ES-I3 (cell line): ENCODE data around the gene CUL1.

Experiments used
- H3K36me3 ChIP-seq: 2 replicates; pipeline ENCODE4 v1.6.1; 2013; ENCODE audit warnings: mild to moderate bottlenecking, low read length, control low read depth, moderate library complexity; ENCODE audit not compliant: insufficient read depth
- H3K4me1 ChIP-seq: 2 replicates; pipeline ENCODE4 v1.6.1; 2013; ENCODE audit warnings: mild to moderate bottlenecking, control low read depth, low read length; ENCODE audit not compliant: insufficient read depth
- H3K9ac ChIP-seq: 2 replicates; pipeline ENCODE4 v1.6.1; 2013; ENCODE audit warnings: low read depth, mild to moderate bottlenecking, low read length, moderate library complexity
- H3K9me3 ChIP-seq: 2 replicates; pipeline ENCODE4 v1.6.1; 2013; ENCODE audit warnings: mild to moderate bottlenecking, low read length, moderate library complexity; ENCODE audit not compliant: control insufficient read depth, insufficient read depth

Gene CUL1

DNA sequence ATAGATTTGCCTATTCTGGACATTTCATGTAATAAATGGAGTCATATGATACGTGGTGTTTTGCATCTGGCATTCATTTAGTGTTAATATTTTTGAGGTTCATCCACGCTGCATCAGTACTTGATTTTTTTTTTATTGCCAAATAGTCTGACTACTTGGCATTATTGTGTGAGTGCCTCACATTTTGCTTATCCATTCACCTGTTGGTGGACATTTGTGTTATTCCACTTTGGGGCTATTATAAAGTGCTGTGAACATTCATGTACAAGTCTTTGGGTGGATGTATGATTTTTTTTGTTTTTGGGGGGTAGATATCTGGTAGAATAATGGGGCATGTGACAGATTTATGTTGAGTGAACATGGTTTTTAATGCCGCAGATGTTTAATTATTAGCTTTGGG lies 19.7 kb downstream of the CUL1 start:
- Histone ChIP-seq H3K36me3 (no peaks in the 10 kb centered on the region), H3K4me1 (peaks cover 3% of the 10 kb centered on the region; the same call in 1 of the 2 replicates)

DNA sequence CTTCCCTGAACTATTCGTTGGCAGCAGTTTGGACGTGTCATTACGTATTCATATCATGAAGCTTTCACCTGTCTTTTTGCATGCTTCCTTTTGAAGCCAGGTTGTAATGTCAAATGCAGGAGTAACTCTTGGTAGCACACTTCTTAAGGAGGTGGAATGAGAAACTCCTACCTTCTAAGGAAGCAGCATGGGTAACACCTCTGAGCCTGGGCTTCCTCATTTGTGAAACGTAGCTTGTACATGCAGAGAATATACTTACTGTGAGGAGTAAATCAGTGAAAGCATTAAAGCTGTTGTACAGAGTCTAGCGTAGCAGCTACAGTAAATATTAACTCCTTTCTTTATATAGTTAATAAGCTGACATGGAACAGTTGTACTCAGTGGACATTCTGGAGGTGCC lies 21.1 kb downstream of the CUL1 start:
- Histone ChIP-seq H3K9ac (no peak overlapping the region), H3K36me3 (no peaks in the 10 kb centered on the region), H3K4me1 (peaks cover 3% of the 10 kb centered on the region; the same call in 1 of the 2 replicates), H3K9me3 (no peaks in the 10 kb centered on the region)

More for the DNA sequence above, 19.7 kb downstream of the CUL1 start:
- Histone ChIP-seq H3K9ac (no peak overlapping the region), H3K9me3 (no peaks in the 10 kb centered on the region)

DNA sequence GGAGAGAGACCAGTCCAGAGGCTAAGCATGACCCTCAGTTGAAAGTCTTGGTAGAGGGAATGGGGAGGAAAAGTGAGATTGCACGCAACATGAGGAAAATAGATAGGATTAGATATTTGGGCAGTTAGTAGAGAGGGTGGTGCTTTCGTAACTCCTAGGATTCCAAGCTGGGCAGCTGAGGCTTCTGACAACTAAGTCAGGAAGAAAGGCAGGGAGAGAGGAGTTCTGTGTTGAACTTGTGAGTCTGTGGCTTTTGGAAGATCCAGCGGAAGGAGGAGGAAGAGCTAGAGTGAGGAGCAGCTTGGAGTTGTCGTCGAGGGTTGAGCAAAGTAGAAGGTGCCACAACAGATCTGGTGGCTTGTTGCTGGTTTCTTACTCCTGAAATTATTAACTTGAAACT lies 21.8 kb downstream of the CUL1 start:
- Histone ChIP-seq H3K9me3 (no peaks in the 10 kb centered on the region), H3K36me3 (no peaks in the 10 kb centered on the region), H3K4me1 (peaks cover 3% of the 10 kb centered on the region; the same call in 1 of the 2 replicates), H3K9ac (no peak overlapping the region)

DNA sequence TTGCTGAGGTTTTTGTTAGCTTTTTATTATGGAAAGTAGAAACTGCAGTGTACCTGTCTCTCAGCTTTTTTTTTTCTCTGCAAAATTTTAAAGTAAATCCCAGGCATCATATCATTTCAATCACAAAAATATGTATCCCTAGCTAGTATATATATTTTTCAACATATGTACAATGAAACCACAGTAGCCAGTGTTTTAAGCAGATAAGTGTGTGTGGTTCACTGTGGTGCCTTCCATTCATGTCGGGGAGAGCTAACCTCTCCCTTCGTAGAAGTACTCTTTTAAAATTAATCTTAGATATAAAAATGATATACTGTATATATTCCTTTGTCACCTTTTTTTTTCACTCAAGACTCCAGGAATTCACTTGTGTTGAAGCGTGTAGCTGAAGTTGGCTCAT lies 22.7 kb downstream of the CUL1 start:
- Histone ChIP-seq H3K4me1 (peaks cover 3% of the 10 kb centered on the region; the same call in 1 of the 2 replicates), H3K9me3 (no peaks in the 10 kb centered on the region), H3K9ac (no peak overlapping the region), H3K36me3 (no peaks in the 10 kb centered on the region)

DNA sequence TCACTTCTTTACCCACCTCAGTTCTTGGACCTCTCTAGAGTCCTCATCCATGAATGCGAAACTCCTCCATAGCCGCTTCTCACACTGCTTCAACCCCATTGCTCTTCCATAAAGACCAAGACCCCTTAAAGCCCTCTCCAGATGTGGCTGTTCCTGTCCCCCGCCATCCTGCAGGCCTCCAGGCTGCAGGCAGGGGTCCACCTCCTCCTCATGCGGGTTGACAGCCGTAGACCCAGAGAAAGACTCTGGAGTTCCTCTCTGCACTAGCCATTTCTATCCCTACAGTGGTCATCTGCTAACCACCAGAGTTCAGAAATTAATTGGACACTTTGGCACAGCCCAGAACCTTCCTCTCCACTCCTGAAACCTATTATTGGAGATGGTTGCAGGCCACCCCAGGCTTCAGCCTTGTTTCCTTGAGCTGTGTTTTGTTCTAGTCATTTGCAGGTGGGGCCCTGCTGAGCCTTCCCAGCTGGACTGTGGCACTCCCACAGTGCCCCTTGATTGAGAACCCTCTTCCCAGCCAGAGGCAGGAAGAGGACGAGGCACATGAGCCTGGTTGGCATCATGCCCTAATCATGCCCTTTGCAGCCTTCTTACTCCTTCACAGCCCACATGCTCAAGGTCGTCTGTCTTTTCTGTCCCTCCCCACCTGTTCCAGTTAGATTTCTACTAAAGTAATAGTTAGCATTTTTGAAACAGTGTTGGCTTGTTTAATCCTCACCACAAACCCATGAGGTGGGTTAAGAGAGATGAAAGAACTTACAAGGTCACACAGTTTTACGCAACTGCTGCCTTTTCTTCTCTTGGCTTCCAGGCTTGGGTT lies 23.9 kb downstream of the CUL1 start:
- peaks cover 4% of the 10 kb centered on the region; the same call in 1 of the 2 replicates for H3K4me1 ChIP-seq
- H3K9ac ChIP-seq: no peak overlapping the region
- H3K9me3 ChIP-seq: no peaks in the 10 kb centered on the region
- H3K36me3 ChIP-seq: no peaks in the 10 kb centered on the region

DNA sequence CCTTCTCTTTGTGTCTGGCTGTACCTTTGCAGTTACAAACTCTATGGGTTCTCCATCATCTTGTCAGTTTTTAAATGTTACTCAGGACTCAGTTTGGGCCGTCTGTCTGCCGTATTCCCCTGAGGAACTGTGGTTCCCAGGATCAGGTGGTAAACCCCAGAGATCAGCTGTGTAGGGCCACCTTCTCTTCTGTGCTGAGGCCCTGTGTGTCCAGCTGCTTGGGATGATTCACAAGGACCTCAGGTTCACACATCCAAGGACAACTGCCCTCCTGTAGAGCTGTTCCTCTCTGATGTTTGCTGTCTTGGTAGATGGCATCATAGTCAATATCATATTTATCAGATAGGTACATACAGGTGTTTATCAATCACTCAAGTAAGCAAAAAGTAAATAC lies 24.5 kb downstream of the CUL1 start:
- Histone ChIP-seq H3K36me3 (no peaks in the 10 kb centered on the region), H3K9ac (no peak overlapping the region), H3K9me3 (no peaks in the 10 kb centered on the region), H3K4me1 (peaks cover 8% of the 10 kb centered on the region; the same call in 1 of the 2 replicates)

DNA sequence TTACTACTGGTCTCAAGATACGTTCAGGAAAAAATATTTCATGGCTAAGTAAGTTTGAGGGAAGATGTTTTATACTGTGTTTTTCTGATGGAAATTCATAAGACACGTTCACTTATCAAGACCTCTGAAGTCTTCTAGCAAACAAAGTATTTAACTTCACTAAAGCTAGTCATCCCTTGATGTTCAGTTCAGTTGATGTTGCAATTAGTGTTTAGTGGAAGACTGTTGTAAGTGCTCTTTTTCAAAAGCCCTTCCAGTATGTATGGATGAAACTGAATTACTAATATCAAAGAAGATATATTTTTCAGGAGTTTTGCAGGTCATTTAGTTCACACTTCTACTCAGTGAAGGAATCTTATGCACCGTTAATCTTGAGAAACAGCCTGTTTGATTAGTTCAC lies 25.1 kb downstream of the CUL1 start:
- H3K36me3 ChIP-seq: no peaks in the 10 kb centered on the region
- no peak overlapping the region for H3K9ac ChIP-seq
- no peaks in the 10 kb centered on the region for H3K9me3 ChIP-seq
- H3K4me1 ChIP-seq: peaks cover 8% of the 10 kb centered on the region; the same call in 1 of the 2 replicates

DNA sequence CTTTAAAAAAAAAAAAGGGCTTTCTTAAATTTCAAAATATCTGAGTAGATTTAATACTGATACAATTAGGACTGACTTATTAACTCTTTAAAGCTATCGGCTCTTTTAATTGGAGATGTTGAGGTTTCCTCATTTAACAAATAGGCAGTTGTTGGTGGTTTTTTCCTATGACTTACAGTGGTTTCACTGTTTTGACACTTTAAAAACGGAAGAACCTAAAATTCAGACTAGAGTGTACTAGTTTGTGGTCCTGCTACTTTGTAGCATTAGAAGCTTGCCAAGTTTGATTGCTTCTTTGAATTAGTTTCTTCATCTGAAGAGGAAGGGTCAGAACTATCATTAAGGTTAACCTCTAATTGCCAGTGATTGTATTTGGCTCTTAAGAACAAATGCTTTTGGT lies 27.7 kb downstream of the CUL1 start:
- H3K9me3 ChIP-seq: no peaks in the 10 kb centered on the region
- H3K4me1 ChIP-seq: 0 out of 2 replicates have a peak, but pooled peaks cover 4% of the 10 kb centered on the region
- peaks cover 6% of the 10 kb centered on the region; the same call in 1 of the 2 replicates for H3K36me3 ChIP-seq
- H3K9ac ChIP-seq: no peak overlapping the region

DNA sequence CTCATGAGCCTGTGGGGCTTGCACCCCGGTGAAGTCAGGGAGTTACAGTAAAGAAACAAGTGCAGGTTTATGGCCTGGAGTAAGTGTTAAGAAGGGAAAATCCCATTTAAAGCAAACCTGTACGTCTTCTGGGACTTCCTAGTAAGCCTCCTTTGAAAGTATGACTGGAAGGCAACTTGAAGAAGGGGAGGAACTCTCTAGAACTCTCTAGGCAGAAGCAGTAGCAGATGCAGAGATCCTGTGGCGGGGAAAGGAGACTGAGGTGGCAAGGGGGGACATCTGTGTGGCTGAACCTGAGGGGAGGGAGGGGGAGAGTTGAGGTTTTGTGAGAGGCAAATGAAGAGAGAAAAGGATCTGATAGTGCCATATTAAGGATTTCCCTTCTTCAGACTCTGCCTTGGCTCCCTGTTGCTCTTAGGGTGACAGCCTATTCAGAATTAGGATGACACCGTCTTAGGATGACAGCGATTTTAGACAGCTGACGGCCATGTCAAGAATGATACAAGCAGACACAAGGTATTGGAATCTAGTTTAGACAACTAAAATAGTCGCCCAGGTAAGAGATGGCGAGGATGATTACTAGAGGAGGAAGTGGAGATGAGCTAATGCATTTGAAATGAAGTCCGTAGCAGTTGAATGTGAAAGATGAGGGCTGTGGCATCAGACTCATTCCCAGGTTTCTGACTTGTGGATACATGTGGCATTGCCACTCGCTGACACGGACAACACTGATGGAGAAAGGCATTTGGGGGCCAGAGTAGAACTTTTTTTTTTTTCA lies 29.0 kb downstream of the CUL1 start:
- Histone ChIP-seq H3K36me3 (peaks cover 13% of the 10 kb centered on the region), H3K9me3 (no peaks in the 10 kb centered on the region), H3K4me1 (0 out of 2 replicates have a peak, but pooled peaks cover 4% of the 10 kb centered on the region), H3K9ac (no peak overlapping the region)

DNA sequence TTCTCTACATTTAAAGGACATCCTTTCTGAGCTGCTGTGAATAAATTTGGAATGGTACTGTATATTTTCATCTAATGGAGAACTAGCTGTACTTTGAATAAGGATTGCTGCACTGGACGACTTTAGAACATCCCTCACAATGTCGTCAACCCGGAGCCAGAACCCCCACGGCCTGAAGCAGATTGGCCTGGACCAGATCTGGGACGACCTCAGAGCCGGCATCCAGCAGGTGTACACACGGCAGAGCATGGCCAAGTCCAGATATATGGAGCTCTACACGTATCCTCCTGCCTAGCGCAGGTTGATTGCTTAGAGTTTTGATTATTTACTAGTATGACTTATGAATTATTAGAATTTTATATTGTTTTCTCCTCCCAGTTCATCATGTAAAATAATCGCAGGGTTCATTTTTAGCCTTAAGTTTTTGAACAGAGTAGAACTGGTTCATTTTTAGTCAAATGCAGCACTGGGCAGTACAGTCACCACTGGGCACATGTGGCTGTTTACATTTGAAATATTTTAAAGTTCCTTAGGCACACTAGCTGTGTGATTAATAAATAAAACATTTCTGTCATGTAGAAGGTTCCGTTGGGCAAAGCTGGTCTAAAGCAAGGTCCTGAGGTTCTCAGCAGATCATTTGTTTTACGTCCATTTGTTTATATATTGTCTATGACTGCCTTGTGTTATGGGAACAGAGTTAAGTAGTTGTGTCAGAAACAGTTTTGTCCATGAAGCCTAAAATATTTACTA lies 31.5 kb downstream of the CUL1 start:
- Histone ChIP-seq H3K4me1 (0 out of 2 replicates have a peak, but pooled peaks cover 4% of the 10 kb centered on the region), H3K36me3 (peaks cover 17% of the 10 kb centered on the region), H3K9ac (no peak overlapping the region), H3K9me3 (no peaks in the 10 kb centered on the region)

DNA sequence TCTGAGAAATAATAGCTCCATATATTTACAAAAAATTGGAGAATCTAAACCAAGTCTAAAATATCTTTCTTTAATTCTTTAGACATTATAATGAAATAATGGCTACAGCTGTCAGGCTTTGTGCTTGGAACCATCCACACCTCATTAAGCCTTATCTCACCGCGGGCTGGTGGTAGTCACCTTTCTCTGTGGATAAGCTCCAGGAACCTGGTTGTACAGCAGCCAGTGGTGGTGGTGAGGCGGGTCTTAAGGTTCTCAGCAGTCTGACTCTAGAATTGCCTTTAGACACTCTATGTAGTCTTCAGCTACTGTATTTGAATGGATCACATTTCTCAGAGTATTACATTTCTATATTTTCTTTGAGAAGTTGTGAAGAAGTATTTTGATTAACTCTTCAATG lies 34.2 kb downstream of the CUL1 start:
- H3K36me3 ChIP-seq: peaks cover 19% of the 10 kb centered on the region
- H3K9me3 ChIP-seq: no peaks in the 10 kb centered on the region
- H3K9ac ChIP-seq: no peak overlapping the region
- 0 out of 2 replicates have a peak, but pooled peaks cover 1% of the 10 kb centered on the region for H3K4me1 ChIP-seq

DNA sequence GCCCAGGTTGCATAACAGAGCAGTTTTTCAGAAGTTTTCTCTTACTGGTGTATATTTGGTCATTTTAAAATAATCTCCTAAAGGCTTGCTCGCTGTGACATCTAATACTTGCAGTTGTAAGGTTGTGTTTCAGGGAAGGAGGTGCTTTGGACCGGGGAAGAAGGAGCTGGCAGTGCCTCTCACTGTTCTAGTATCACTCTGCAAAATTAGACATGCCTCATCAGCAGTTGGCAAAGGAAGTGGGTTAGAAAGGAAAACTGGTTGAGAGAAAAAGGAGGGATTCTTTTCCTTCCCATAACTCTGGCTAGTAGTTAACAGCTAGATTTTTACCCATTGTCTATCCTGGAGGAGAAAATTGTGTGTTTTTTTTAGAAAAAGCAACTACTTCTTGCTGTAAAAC lies 34.8 kb downstream of the CUL1 start:
- Histone ChIP-seq H3K36me3 (peaks cover 19% of the 10 kb centered on the region), H3K9ac (no peak overlapping the region), H3K4me1 (no peaks in the 10 kb centered on the region), H3K9me3 (no peaks in the 10 kb centered on the region)

DNA sequence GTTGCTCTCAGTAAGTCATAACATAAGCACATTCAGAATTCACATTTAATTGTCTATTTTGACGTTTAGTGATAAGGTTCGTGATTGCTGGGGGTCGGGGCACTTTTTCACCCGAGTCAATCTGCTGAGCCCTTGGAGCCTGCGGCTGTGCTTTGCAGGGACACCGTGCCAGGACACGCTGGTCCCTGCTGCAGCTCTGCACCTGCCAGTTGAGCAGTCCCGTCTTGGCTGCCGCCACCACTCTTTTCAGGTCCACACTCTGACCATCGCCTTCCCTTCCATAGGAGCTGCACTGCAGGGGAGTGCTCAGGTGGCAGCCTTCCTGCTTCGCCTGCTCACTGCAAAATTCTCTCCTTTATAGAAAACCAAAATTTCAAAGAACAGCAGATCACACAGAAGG lies 36.4 kb downstream of the CUL1 start:
- Histone ChIP-seq H3K36me3 (peaks cover 19% of the 10 kb centered on the region), H3K9ac (no peak overlapping the region), H3K9me3 (no peaks in the 10 kb centered on the region), H3K4me1 (no peaks in the 10 kb centered on the region)

DNA sequence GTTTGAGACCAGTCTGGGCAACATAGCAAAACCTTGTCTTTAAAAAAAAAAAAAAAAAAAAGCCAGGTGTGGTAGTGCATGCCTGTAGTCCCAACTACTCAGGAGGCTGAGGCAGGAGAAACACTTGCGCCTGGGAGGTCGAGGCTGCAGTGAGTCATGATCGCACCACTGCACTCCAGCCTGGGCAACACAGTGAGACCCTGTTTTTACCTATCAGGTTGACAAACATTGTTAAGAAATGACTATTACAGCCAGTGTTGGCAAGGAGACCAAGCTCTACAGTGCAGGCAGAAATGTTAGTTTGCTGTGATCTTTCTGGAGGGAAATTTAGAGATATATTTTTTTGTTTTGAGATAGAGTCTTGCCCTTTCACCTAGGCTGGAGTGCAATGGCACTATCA lies 37.3 kb downstream of the CUL1 start:
- no peak overlapping the region for H3K9ac ChIP-seq
- 0 out of 2 replicates have a peak, but pooled peaks cover 4% of the 10 kb centered on the region for H3K9me3 ChIP-seq
- peaks cover 17% of the 10 kb centered on the region for H3K36me3 ChIP-seq
- H3K4me1 ChIP-seq: no peaks in the 10 kb centered on the region
